Fibroblast of pulmonary artery (primary cell): ENCODE data around the gene C6orf120.

Experiments used
- DNase-seq: peaks from one replicate; pipeline ENCODE4 v3.0.0-alpha.2; 2010; ENCODE audit warnings: low read depth
- H3K4me3 ChIP-seq: replicated peaks from 2 replicates; pipeline ENCODE4 v1.5.1; 2011; ENCODE audit warnings: low read depth, mild to moderate bottlenecking, control low read depth, low read length, moderate library complexity
- TF ChIP-seq, protein P1 (sequence below): IDR thresholded peaks from 2 replicates; pipeline ENCODE4 v1.5.1; 2011; ENCODE audit warnings: mild to moderate bottlenecking, control low read depth, low read length, inconsistent platforms; ENCODE audit errors: missing control alignments

Gene C6orf120

DNA sequence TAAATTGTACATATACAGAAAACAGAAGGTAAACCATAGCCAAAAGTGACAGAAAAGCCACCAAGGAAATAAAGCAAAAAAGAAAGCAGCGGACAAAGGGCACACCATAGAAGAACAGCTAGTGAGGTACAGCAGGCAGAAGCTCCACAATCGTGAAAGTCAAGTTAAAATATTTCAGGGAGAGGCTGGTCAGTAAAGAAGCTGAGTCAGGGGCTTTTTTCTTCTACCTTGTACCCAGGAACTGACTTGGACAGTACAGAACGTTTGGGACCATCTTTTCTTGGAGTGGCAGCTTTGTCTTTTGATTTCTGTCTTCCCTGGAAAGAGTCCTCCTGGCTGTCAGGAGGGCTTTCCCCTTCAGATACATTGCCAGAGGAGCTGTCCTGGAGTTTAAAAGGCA is 8.1 kb downstream of the C6orf120 start:
- DNase-seq: no peak
- no peak overlapping the region for H3K4me3 ChIP-seq
- TF ChIP-seq, protein P1, sequence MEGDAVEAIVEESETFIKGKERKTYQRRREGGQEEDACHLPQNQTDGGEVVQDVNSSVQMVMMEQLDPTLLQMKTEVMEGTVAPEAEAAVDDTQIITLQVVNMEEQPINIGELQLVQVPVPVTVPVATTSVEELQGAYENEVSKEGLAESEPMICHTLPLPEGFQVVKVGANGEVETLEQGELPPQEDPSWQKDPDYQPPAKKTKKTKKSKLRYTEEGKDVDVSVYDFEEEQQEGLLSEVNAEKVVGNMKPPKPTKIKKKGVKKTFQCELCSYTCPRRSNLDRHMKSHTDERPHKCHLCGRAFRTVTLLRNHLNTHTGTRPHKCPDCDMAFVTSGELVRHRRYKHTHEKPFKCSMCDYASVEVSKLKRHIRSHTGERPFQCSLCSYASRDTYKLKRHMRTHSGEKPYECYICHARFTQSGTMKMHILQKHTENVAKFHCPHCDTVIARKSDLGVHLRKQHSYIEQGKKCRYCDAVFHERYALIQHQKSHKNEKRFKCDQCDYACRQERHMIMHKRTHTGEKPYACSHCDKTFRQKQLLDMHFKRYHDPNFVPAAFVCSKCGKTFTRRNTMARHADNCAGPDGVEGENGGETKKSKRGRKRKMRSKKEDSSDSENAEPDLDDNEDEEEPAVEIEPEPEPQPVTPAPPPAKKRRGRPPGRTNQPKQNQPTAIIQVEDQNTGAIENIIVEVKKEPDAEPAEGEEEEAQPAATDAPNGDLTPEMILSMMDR: no peak

DNA sequence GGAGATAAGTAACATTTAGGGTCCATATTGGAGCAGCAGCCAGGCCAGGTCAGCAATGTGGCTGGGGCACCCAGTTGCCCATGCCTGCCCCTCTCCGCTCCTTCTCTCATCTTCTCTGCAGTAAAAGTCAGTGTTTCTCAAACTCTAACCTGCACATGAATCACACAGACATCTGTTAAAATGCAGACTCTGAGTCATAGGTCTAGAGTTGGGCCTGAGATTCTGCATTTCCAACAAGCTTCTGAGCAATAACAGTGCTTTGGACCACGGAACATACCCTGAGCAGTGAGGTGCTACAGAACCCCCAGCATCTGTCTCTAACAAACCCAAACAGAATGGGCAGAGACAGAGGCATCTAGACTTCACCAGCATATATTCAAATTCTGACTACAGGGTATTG is 12.3 kb downstream of the C6orf120 start:
- no peak overlapping the region for H3K4me3 ChIP-seq
- DNase-seq: no peak
- TF ChIP-seq, protein P1: no peak

DNA sequence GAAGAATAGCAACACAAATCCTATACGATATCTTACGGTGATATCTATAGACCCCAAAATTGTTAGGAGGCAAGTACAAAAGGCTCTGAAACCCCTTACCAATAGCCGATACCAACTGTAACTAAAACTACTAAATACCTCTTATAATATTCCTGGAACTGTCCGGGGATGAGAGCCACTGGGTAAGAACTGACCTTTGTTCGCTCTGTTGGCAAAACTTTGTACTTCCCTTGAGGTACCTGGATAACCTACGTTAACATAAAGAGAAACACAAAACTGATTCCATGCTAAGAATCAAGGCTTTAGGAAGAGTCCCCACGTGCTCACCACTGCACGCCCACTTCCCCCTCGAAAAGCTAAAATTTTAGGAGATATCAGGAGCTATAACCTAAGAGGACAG is 12.7 kb downstream of the C6orf120 start:
- DNase-seq: no peak
- TF ChIP-seq, protein P1: no peak
- H3K4me3 ChIP-seq: no peak overlapping the region

DNA sequence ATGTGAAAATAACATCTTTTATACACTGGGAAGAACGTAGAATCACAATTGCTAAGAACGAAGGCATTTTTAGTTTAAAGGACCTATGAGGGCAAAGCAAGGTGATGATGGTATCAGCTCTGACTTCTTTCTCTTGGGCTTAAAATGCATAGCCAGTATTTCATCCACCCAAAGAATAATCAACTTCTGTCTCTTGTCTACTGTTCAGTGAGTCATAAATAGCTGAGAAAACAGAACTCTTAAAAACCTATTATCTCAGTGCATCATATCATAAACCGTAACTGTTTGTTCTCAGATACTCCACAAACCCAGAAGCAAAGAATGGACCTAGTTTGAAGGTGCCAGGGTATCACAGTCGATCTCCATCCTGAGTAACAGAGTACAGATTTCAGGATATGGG is 17.2 kb downstream of the C6orf120 start:
- no peak overlapping the region for H3K4me3 ChIP-seq
- peak; percentile 23 for DNase-seq
- TF ChIP-seq, protein P1: no peak

DNA sequence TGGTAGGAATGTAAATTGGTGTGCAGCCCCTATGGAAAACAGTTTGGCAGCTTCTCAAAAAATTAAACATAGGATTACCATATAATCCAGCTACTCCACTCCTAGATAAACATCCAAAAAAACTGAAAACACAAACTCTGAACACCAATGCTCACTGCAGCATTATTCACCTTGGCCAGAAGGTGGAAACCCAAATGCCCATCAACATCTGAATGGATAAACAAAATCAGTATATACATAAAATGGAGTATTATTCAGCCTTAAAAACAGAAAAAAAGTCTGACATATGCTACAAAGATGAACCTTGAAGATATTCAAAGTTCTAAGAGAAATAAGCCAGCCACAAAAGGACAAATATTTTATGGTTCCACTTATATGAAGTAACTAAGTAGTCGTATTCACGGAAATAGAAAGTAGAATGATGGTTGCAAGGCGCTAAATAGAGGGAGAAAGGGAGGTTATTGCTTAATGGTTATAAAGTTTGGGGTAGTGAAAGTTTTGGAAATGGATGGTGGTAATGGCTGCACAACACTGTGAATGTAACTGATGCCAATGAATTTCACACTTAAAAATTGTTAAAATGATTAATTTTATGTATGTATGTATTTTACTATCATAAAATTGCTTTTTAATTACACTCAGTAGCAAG is 18.4 kb downstream of the C6orf120 start:
- TF ChIP-seq, protein P1: peak; percentile 25
- no peak for DNase-seq
- no peak overlapping the region for H3K4me3 ChIP-seq

DNA sequence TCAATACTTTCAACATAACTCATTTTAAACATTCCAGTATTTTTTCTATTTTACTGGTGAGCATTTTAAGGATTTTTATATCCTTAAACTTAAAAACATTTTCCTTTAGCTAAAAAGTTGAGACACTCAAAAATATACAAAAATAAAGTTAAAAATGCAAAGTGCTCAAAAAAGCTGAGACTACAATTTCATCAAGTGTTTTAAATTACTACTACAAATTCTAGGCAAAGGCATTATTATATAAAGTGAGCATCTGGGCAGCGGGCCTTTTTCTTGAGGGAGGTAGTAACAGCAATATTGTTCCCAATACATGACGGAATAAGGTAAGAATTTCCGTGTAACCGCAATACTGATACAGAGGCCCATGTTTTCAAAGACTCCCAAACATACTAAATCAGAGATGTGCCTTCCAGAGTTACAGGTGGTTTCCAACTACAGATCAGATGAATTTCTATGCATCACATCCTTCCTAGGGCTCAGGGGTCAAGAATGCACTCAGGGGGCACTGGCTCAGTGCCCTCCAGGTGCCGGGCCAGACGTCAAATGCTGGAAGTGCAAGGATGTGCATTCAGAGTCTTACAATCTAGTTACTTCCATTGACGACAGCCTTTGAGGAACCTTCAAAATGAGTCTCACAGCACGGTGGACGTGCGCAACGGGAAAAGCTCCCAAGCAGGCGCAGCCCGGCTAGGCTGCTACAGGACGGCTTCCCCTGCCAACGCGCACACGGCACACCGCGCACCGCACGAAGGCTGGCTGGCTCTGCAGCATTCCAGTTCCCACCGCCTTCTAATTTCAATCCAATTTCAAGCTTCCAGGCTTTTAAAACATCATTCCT is 20.7 kb downstream of the C6orf120 start:
- DNase-seq: peak; percentile 83
- H3K4me3 ChIP-seq: peak overlapping the region; percentile 72
- TF ChIP-seq, protein P1: no peak
